ENCODE data around the gene ZNRF1. TPM values are rescaled to one million over a fixed set of nuclear protein-coding genes. Genes with fewer than 3 reads are reported as not detected.
"Not testable (repeated sequence)": the region's sequence is repeated elsewhere in the genome, so short reads cannot be mapped to it uniquely, and the experiment has no call there.

ZNRF1 gene
- 53.4 TPM for polyA plus RNA-seq (ENCODE audit: insufficient read length)

GRCh38 chr16:74998481-74999218 lies at the start of gene ZNRF1:
ZNRF1 (plus strand) TSS chr16:74999024; CDS start chr16:74999672, 648 bp downstream.
- DNase-seq = peak; percentile 90

- DNase-seq = no peak
Measured at GRCh38 chr16:74949309-74949708, 49.5 kb upstream of the ZNRF1 start.

GRCh38 chr16:74950511-74950910 lies 48.3 kb upstream of the ZNRF1 start:
- DNase-seq = no peak

GRCh38 chr16:74951206-74951605 lies 47.6 kb upstream of the ZNRF1 start:
- DNase-seq = no peak

- DNase-seq = no peak
Measured at GRCh38 chr16:74951681-74952080, 47.1 kb upstream of the ZNRF1 start.

GRCh38 chr16:74954763-74955162 lies 44.1 kb upstream of the ZNRF1 start:
- DNase-seq = no peak

- no peak for DNase-seq
Measured at GRCh38 chr16:74973304-74973703, 25.5 kb upstream of the ZNRF1 start.

- no peak for DNase-seq
Measured at GRCh38 chr16:74975591-74975990, 23.2 kb upstream of the ZNRF1 start.

- DNase-seq = no peak
Measured at GRCh38 chr16:74982256-74982655, 16.6 kb upstream of the ZNRF1 start.

GRCh38 chr16:74984194-74984528 lies 14.7 kb upstream of the ZNRF1 start:
- no peak for DNase-seq

- peak; percentile 99 for DNase-seq
Measured at GRCh38 chr16:74984529-74985296, 14.1 kb upstream of the ZNRF1 start, which contains the start of gene WDR59. WDR59 (minus strand) TSS chr16:74985123; CDS start chr16:74985017, 106 bp downstream.

GRCh38 chr16:74987027-74987681 lies 11.7 kb upstream of the ZNRF1 start:
- no peak for DNase-seq

- not testable (repeated sequence) for DNase-seq
Measured at GRCh38 chr16:74989864-74990263, 9.0 kb upstream of the ZNRF1 start.

- DNase-seq = no peak
Measured at GRCh38 chr16:74990832-74991231, 8.0 kb upstream of the ZNRF1 start.

- no peak for DNase-seq
Measured at GRCh38 chr16:74991268-74991592, 7.6 kb upstream of the ZNRF1 start.

GRCh38 chr16:74991593-74992403 lies 7.0 kb upstream of the ZNRF1 start:
- no peak for DNase-seq

- no peak for DNase-seq
Measured at GRCh38 chr16:74995986-74996385, 2.8 kb upstream of the ZNRF1 start.

GRCh38 chr16:74997042-74997491 lies 1.8 kb upstream of the ZNRF1 start:
- no peak for DNase-seq

GRCh38 chr16:74999219-74999608 lies 390 bp downstream of the ZNRF1 start:
- peak; percentile 57 for DNase-seq

- peak; percentile 40 for DNase-seq
Measured at GRCh38 chr16:74999609-75000480, 1.0 kb downstream of the ZNRF1 start.

- no peak for DNase-seq
Measured at GRCh38 chr16:75000481-75001081, 1.8 kb downstream of the ZNRF1 start.
